Dedifferentiated amniotic fluid mesenchymal stem cell (primary cell): Measurements from ENCODE around the gene KRT78.
A peak's percentile ranks its signal among the peaks of the same experiment; 100 is the strongest.
"Not testable (repeated sequence)": the region's sequence is repeated elsewhere in the genome, so short reads cannot be mapped to it uniquely, and the experiment has no call there.

Experiments
- DNase-seq: peaks from one replicate; pipeline ENCODE4 v3.0.0-alpha.2; 2016; ENCODE audit errors: extremely low spot score

Gene KRT78

DNA sequence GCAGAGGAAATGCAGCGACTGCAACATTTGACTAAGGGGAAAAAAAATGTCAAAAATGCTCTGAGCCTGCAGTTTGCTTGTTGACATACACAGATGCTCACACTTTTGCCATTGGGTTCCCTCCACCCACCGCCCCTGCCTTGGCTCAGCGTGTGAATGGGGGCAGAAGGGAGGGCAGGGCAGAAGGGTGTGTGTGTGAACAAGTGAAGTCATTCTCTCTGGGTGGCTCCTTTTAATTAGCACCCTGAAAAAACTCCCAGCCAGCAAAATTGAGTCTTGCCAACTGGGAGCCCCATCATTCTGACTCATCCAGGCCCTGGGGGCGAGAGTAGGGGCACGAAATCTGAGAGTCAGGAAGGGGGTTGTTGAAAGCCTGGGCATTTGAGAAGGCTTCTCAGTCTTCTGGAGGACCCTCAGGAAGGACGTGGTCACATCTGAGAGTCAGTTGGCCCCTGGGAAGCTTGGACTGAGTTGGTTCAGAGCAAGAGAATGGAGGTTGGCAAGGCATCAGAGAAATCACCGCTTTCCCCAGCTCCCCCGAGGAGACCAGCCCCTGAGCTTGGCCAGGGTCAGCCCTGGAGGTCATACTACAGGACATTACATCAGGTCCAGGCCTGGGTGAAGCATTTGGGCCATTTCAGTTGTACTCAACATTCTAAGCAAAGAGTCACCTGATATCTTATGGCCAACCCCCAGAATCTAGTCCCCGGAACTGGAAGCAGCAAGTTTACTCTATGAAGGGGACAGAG is 22.7 kb upstream of the KRT78 start:
- DNase-seq: peak; percentile 86

DNA sequence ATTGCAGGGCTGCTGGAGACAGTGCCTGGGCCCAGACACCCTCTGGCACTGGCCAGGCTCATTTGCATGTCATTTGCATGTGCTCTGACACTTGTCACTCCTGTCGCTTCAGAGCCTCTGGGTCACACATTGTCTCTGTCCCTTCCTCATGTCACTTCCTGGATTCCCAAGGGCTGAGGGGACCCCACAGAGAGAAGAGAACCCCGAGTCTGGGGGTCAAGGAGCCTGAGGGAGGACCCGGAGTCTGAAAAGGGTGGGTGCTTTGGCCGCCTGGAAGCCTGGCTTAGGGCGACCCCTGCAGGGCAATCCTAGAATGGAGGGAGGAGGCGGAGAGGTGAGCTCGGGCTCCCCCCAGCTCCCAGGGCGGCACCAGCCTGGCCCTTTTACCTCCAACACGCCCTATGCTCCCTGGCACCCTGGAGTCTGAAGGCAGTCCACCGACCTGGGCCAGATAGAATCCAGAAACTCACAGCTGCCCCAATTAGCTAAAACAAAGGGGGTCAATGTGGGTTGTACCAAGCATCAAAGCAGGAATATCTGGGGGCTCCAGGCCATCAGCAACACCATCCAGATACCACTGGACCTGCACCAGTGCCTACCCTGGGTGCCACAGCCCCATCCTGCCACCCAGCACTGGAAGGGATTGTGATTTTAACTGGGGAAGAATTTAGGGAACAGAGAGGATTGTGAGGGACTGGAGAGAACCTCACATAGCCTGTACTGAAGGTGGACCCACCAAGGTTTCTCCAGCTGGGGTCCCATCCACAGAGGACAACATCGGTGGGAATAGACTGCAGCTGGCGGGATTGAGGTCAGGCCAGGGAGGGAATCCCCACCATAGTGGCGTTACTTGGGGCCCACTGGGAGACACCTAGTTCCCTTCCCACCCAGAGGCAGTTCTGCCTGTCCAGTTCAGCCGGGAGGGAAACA is 21.8 kb upstream of the KRT78 start:
- no peak for DNase-seq

- DNase-seq: no peak
These were observed 18.8 kb upstream of the KRT78 start for GRCh38 chr12:52867642-52868041.

GRCh38 chr12:52867152-52867551 is 18.4 kb upstream of the KRT78 start:
- DNase-seq: no peak

DNA sequence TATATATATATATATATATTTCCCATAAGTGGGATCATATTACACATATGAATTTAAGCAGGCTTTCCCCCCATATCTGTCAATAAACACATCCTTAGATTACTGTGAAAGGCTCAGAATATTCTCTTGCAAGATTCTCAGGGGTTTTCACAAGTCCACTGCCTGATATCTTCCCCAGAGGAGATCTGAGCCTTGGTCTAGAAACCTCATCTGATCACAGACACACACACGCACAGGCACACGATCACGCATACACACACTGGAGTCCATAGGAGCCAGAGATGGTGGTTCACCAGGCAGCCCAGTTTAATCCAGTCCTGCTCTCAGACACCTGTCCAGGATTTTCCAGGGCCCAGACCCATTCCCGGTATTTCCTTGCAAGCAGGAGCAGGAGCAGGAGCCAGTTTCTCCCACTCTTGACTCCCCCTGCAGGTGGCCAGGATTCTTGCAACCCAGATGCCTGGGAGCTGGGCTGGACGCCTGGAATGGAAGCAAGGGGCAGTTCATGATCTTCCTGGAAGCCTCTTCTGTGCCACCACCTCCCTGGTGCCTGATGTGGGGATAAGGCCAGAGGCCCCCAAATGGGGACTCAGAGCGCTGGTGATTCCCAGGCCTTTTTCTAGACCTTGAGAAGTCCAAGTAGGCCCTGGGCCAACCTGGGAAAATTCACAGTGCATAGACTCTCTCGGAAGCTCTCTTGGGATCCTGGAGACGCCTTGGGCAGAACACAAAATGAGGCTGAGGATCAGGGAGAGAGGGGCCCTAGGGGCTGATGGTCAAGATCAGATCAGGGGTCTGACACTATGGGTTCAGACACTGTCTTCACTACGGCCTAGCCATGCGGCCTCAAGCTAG is 16.5 kb upstream of the KRT78 start:
- DNase-seq: peak; percentile 55

DNA sequence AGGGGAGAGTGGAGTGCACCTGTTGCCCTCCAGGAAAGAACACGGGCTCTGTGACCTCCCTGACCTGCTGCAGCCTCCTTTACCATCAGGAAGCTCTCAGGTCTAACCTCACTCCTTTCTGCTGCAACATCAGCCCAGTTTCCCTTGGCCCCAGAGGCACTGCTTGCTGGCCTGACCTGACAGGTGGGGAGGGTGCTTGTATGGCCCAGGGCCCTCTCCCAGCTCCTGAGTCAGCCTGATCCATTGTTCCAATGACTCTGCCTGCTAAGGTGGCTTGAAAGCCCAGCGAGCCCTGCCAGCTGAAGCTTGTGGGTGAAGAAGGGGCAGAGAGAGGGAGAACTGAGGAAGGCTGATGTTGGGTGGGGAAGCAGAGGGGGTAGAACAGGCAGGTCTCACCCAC is 13.2 kb upstream of the KRT78 start:
- no peak for DNase-seq

GRCh38 chr12:52861511-52861910 is 12.7 kb upstream of the KRT78 start:
- DNase-seq: no peak

DNA sequence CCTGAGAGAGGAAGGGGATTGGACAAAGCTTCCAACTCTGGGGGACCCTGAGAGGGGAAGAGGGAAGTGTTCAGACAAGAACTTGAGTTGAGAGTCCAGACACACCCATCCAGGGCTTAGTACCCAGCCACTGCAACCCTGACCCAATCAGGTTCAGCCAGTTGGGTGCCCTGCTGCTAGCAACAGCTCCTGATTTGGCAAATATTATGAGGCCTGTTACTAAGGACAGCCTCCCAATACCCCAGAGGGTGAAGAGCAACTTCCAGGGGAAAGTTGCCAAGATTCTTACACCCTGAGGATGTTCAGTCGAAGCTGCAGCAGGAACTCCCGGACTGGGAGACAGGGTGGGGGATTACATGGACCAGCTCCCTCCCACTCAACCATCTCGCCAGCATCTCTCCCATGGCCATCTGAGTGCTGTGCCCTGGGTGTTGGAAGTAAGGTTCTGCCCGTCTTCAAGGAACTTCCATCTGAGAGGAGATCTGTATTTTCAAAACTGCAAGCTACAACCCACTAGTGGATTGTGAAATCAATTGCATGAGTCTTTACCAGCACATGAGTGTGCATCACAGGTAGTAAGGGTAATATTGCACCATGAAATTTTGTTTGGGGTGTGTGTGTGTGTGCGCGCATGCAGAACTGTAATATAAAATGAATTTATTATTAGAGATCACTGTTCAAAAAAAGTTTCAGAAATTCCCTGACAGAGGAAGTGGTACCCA is 11.5 kb upstream of the KRT78 start:
- DNase-seq: peak; percentile 31

DNA sequence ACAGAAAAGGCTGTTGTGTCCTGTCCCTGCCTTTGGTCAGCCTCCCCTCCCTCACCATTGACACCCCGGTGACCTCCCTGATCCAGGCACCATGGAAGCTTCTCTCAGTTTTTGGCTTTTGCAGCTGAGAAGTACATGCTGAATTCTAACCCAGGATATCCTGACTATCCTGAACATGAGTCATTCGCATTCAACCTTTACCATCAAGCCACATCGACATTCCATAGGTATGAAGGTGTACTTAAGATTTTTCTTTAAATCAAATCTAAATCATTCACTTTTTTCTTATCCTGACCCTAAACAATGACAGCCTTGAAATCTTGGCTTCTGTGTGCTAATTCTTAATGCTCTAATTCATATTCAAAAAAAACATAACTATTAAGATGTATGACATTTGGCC is 8.7 kb upstream of the KRT78 start:
- DNase-seq: no peak

DNA sequence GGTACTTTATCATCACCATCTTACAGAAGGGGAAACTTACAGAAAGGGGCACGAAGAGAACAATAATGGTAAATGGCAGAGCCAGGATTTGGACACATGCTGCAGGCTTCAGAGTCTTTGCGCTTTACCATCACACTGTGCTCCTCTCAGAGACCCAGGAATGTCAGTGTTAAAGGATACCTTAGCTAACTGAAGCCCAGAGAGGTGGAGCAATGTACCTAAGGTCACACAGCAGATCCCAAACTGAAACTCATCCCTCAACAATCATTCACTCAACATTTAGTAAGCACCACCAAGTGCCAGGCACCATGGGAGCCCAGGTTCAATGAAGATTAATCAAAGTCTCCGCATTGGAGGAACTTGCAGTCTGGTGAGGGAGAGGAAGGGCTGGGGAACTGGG is 8.0 kb upstream of the KRT78 start:
- DNase-seq: no peak

DNA sequence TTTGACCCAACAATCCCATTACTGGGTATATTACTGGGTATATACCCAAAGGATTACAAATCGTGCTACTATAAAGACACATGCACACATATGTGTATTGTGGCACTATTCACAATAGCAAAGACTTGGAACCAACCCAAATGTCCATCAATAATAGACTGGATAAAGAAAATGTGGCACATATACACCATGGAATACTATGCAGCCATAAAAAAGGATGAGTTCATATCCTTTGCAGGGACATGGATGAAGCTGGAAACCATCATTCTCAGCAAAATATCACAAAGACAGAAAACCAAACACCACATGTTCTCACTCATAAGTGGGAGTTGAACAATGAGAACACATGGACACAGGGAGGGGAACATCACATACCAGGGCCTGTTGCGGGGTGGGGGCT is 7.3 kb upstream of the KRT78 start:
- not testable (repeated sequence) for DNase-seq

GRCh38 chr12:52851787-52852186 is 3.0 kb upstream of the KRT78 start:
- DNase-seq: no peak

GRCh38 chr12:52850681-52851080 is 1.9 kb upstream of the KRT78 start:
- DNase-seq: no peak

DNA sequence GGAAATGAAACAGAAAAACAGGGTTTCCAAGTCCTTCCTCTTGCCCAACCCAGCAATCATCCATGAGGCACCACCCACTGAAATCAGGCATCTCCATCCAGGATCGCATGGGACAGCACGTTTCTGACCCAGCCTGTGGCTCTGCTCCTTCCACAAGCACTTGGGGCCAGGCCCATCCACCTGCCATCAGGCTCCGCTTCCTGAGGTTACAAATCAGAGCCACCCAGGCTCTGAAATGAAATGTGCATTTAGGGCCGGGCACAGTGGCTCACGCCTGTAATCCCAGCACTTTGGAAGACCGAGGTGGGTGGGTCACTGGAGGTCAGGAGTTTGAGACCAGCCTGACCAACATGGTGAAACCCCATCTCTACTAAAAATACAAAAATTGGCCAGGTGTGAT is 717 bp upstream of the KRT78 start:
- no peak for DNase-seq

DNA sequence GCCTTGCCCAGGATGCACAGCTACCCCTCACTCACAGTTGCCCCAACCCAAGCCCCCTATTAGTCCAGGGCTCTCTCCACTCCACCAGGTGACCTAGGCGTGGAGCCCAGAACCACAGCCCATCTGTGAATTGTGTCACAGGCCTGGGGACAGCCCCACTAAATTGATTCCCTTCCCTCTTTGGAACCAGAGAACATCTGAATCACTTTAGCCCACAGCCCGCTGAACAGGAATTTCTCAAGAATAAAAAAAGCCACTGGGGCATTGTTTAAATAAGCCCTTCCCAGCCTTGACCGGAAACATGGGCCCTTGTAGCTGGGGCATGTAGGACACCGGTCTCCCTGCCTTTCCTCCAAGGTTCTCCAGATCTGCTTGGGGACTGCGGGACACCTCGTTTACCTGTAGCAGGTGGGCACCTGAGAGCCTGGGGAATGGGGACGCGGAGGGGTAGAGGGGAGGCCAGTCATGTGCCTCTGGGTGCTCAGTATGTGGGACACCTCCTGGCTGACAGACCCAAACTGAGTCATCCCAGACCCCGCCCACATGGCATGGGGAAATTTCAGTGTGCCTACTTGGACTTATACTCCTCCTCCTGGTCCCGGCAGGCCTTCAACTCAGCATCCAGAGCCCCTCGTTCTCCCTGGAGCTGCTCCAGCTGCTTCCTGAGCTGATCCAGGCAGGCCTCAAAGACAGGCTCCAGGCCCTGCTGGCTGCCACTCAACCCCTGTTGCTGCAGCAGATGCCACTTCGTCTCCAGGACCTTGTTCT is 1.3 kb downstream of the KRT78 start:
- DNase-seq: no peak

DNA sequence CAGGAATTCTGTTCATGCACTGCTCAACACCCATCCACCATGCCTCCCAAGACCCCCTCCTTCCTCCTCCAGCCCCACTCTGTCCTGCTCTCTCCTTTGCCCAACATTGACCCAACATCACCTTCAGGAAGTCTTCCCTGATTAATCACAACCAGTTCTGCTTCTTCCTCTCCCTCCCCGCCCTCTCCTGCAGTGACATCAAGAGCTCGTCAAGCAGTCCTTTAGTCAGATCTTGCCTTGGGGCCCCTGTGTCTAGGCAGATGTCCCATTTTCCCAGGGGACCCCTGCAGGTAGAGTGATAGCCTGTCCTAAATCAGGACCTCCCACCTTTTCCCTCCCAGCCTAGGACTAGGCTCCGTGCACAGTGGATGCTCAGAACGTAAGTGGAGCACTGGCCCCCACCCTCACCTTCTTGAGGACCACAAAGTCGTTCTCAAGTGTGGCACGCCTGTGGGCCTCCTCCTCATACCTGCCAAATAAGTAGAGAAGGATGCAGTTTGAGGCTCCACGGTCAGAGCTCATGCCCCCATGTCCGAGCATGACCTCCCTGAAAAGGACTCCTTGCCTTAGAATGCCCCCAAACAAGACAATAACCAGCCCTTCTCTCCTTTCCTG is 2.3 kb downstream of the KRT78 start:
- DNase-seq: no peak

GRCh38 chr12:52845946-52846345 is 2.8 kb downstream of the KRT78 start:
- no peak for DNase-seq

DNA sequence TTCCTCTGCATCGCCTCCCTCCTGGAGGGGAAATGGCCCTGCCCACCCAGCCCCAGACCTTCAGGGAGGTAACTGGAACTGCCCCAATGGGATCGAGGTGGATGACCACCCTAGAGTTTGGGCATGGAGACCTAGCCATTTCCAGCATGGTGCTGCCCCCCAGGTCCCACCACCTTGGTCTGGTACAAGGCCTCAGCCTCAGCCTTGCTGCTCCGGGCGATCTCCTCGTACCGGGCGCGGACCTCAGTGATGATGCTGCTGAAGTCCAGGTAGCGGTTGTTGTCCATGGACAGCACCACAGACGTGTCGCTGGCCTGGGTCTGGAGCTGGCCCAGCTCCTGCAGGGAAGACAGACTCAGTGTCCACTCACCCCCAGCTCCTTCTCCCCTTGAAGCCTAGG is 4.4 kb downstream of the KRT78 start:
- no peak for DNase-seq

- DNase-seq: no peak
These were observed 9.2 kb downstream of the KRT78 start for GRCh38 chr12:52839436-52840105.
